ENCODE measurements around the gene COL28A1.

- TF ChIP-seq CTCF (conservative IDR thresholded peaks at IDR 0.05; ENCODE audit: low read depth in 2 of 2) (no peak), CREB1 (CRISPR knock-in tag; IDR thresholded peaks at IDR 0.05; ENCODE audit: low read depth) (no peak), POLR2AphosphoS5 (IDR thresholded peaks at IDR 0.05; ENCODE audit: low read depth) (no peak), STAT1 (IDR thresholded peaks at IDR 0.05; ENCODE audit: unreplicated experiment) (no peak), EZH2phosphoT487 (IDR thresholded peaks at IDR 0.05; ENCODE audit: unreplicated experiment) (no peak)
- TF ChIP-seq, protein P1, sequence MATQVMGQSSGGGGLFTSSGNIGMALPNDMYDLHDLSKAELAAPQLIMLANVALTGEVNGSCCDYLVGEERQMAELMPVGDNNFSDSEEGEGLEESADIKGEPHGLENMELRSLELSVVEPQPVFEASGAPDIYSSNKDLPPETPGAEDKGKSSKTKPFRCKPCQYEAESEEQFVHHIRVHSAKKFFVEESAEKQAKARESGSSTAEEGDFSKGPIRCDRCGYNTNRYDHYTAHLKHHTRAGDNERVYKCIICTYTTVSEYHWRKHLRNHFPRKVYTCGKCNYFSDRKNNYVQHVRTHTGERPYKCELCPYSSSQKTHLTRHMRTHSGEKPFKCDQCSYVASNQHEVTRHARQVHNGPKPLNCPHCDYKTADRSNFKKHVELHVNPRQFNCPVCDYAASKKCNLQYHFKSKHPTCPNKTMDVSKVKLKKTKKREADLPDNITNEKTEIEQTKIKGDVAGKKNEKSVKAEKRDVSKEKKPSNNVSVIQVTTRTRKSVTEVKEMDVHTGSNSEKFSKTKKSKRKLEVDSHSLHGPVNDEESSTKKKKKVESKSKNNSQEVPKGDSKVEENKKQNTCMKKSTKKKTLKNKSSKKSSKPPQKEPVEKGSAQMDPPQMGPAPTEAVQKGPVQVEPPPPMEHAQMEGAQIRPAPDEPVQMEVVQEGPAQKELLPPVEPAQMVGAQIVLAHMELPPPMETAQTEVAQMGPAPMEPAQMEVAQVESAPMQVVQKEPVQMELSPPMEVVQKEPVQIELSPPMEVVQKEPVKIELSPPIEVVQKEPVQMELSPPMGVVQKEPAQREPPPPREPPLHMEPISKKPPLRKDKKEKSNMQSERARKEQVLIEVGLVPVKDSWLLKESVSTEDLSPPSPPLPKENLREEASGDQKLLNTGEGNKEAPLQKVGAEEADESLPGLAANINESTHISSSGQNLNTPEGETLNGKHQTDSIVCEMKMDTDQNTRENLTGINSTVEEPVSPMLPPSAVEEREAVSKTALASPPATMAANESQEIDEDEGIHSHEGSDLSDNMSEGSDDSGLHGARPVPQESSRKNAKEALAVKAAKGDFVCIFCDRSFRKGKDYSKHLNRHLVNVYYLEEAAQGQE (IDR thresholded peaks at IDR 0.05; ENCODE audit: unreplicated experiment), result no peak
Observed at GRCh38 chr7:7479275-7479805, 56.3 kb downstream of the COL28A1 start.
